ENCODE measurements around the gene UNK. TPM values are rescaled to one million over a fixed set of nuclear protein-coding genes. Genes with fewer than 3 reads are reported as not detected.

UNK gene
- total RNA-seq, 1 donor from 2014 or later = 49.7 TPM

GRCh38 chr17:75824666-75825065, 40.1 kb downstream of the UNK start:
- no peaks in the 10 kb centered on the region for H3K27me3 Mint-ChIP-seq
- DNase-seq (ENCODE audit: extremely low spot score, unreplicated experiment) = no peak
- no peak overlapping the region for H3K4me3 Mint-ChIP-seq
- no peaks in the 10 kb centered on the region for H3K9me3 Mint-ChIP-seq
- TF ChIP-seq CTCF (conservative IDR thresholded peaks at IDR 0.05) = no peak
- H3K4me1 Mint-ChIP-seq (ENCODE audit: unreplicated experiment) = peaks cover 10% of the 10 kb centered on the region
- H3K36me3 Mint-ChIP-seq = peaks cover 7% of the 10 kb centered on the region
- peak overlapping the region; percentile 74 for H3K27ac Mint-ChIP-seq

GRCh38 chr17:75825149-75825552, 40.5 kb downstream of the UNK start:
- H3K9me3 Mint-ChIP-seq = no peaks in the 10 kb centered on the region
- H3K36me3 Mint-ChIP-seq = peaks cover 7% of the 10 kb centered on the region
- no peak for TF ChIP-seq CTCF (conservative IDR thresholded peaks at IDR 0.05)
- H3K4me1 Mint-ChIP-seq (ENCODE audit: unreplicated experiment) = peaks cover 10% of the 10 kb centered on the region
- no peaks in the 10 kb centered on the region for H3K27me3 Mint-ChIP-seq
- H3K27ac Mint-ChIP-seq = peak overlapping the region; percentile 88
- no peak for DNase-seq (ENCODE audit: extremely low spot score, unreplicated experiment)
- peak overlapping the region; percentile 24 for H3K4me3 Mint-ChIP-seq

GRCh38 chr17:75825748-75826370, 41.3 kb downstream of the UNK start:
- Mint-ChIP-seq H3K9me3 (no peaks in the 10 kb centered on the region), H3K4me1 (ENCODE audit: unreplicated experiment) (peaks cover 10% of the 10 kb centered on the region), H3K36me3 (peaks cover 7% of the 10 kb centered on the region), H3K27me3 (no peaks in the 10 kb centered on the region), H3K27ac (peak overlapping the region; percentile 88), H3K4me3 (no peak overlapping the region)
- DNase-seq (ENCODE audit: extremely low spot score, unreplicated experiment) = no peak
- no peak for TF ChIP-seq CTCF (conservative IDR thresholded peaks at IDR 0.05)

- Mint-ChIP-seq H3K4me3 (no peak overlapping the region), H3K9me3 (no peaks in the 10 kb centered on the region), H3K4me1 (ENCODE audit: unreplicated experiment) (peaks cover 10% of the 10 kb centered on the region), H3K27ac (peak overlapping the region; percentile 87), H3K27me3 (no peaks in the 10 kb centered on the region), H3K36me3 (no peaks in the 10 kb centered on the region)
- no peak for TF ChIP-seq CTCF (conservative IDR thresholded peaks at IDR 0.05)
- no peak for DNase-seq (ENCODE audit: extremely low spot score, unreplicated experiment)
Measured at GRCh38 chr17:75826561-75827307, 42.1 kb downstream of the UNK start.

- peak; percentile 85 for TF ChIP-seq CTCF (conservative IDR thresholded peaks at IDR 0.05)
- Mint-ChIP-seq H3K27ac (peak overlapping the region; percentile 87), H3K9me3 (no peaks in the 10 kb centered on the region), H3K4me1 (ENCODE audit: unreplicated experiment) (peaks cover 15% of the 10 kb centered on the region), H3K4me3 (peak overlapping the region; percentile 49), H3K27me3 (no peaks in the 10 kb centered on the region), H3K36me3 (no peaks in the 10 kb centered on the region)
- no peak for DNase-seq (ENCODE audit: extremely low spot score, unreplicated experiment)
Measured at GRCh38 chr17:75827308-75828075, 42.9 kb downstream of the UNK start.

Measured in type B pancreatic cell (in vitro differentiated cells).